Aortic smooth muscle cell (primary cell): ENCODE data around the gene KXD1. TPM values are rescaled to one million over a fixed set of nuclear protein-coding genes. Genes with fewer than 3 reads are reported as not detected.

Experiments
- total RNA-seq: library from RNA; depleted of rRNA; stranded (reverse); fragments of >200 nt; gene quantifications from 2 replicates; pipeline ENCODE4 v1.2.3, GENCODE V29; 2014

KXD1 gene, protein sequence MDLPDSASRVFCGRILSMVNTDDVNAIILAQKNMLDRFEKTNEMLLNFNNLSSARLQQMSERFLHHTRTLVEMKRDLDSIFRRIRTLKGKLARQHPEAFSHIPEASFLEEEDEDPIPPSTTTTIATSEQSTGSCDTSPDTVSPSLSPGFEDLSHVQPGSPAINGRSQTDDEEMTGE
- total RNA-seq: 70.0 and 82.8 TPM in 2 replicates

DNA sequence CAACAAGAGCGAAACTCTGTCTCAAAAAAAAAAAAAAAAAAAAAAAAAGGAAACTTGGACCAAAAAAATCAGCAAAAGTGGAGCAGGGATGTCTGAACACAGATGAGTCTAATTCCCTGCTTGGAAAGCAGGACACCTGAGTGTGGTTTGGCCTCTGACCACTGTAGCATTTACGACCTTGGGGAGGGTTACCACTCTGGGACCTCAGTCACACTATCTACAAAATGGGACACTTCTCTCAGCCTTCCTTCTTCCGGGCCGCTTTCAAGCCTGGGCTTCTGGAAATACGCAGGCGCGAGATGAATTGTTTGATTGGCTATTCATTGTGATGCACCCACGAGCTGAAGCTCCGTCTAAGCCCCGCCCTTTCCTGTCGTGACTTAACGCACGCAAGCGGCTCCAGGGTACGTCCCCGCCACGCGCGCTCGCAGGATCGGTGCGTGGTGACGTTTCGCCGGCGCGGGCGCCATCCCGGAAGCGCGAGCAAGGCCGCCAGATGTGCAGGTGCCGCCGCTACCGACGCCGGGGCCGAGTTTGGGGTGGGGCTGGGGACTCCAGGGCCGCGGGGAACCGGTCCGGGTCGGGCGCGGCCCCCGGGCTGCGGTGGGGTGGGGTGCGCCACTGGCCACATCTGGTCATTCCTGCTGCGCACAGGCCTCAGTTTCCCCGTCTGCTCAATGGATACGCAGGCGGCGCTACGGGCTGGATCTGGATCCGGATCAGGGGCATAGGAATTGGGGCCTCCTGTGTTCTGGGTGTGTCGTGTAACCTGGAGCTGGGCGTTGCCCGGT lies at the start of gene KXD1:
Gene KXD1 (plus strand): TSS at position 460 of the 791 bp plus-strand sequence. CDS start 4,187 bp downstream, outside the sequence.

DNA sequence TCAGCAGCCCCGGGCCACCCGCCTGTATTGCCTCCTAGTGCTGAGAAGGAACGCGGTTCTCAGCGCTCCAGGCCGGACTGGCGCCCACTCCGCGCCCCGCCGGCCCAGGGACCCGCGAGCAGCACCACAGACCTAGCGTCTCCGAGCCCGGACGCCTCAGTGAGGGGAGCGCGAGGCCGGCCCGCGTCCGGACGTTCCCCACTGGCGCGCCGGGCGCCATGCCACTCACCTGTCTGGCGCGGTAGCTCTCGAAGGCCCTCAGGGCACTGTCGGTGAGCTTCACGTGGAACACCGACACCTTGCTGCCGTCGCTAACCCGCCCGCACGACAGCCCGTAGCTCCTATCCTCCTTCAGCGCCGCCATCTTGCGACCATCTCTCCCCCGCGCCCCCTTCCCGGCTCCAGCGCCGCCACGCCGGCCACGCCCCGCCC lies 36.0 kb upstream of the KXD1 start, which contains the start of gene ELL:
Gene ELL (minus strand): TSS at position 379 of the 432 bp plus-strand sequence. CDS start 15 bp downstream, at position 364.

DNA sequence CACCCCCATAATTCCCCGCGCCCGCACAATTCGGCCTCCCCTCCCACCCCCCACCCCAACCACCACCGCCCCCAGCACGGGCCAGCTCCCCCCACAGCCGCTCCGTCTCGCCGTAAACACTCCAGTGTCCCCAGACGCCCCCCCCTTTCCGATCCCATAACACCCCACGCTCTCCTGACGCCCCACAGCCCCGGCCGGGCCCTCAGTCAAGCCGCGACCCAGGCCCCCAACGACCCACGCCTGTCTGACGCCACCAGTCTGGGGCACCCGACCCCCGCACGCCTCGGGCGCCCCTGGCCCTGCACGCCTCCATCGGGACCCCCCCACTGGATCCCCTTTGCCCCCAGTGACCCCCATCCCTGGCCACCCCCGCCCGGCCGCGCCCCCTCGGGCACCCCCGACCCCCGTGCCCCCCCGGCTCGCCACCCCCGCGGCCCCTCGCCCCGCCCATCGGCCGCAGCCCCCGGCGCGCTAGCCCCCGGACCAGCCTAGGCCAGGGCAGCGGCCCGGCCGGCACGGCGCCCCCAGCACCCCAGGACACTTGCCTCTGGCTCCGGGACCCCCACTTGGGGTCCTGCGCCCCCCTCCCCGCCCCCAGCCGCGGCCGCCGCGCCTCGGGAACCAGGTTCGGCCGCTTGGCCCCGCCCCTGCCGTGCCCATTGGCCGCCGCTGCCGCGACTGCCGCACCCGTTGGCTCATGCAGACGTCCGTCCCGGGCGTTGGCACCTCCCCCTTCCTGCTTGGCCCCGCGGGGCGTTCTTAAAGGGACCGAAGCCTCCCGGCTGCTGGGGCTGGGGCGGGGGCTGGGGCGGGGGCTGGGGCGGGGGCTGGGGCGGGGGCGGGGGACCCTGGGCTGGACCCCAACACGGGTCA lies 14.5 kb upstream of the KXD1 start, which contains the start of gene FKBP8:
Gene FKBP8 (minus strand): TSS at position 633 of the 873 bp plus-strand sequence. CDS start 1,603 bp downstream, outside the sequence.

DNA sequence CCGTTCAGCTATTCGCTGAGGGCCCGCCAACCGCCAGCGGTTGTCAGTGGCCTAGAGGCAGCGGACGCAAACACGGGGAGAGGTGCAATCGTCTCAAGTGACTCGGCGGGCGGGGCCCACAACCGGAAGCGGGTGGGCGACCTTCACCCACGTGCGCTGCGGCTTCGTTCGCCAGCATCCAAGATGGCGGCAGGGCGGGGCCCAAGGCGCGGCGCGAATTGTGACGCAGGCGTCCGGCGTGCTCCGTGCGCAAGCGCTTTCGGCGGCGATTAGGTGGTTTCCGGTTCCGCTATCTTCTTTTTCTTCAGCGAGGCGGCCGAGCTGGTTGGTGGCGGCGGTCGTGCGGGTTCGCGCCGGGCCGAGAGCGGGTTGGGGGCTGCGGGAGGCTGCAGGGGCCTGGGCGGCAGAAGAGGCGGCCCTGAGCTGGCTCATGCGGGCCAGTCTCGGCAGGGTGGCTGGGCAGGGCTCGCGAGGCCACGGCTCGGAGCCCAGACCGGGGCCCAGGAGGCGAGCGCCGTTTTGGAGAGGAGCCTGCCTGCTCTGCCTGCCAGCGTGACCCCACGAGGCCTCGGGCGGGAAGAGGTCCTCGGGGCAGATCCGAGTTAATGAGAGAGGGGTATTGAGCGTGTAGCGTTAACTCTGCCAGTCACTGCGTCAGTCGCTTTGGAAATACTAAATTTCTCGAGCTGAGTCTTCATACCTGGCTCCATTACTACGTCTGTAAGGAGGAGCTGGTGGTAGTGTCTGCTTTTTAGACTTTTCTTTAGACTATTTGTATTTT lies 14.1 kb downstream of the KXD1 start, which contains the start of gene UBA52:
Gene UBA52 (plus strand): TSS at position 294 of the 781 bp plus-strand sequence. CDS start 1,444 bp downstream, outside the sequence.

DNA sequence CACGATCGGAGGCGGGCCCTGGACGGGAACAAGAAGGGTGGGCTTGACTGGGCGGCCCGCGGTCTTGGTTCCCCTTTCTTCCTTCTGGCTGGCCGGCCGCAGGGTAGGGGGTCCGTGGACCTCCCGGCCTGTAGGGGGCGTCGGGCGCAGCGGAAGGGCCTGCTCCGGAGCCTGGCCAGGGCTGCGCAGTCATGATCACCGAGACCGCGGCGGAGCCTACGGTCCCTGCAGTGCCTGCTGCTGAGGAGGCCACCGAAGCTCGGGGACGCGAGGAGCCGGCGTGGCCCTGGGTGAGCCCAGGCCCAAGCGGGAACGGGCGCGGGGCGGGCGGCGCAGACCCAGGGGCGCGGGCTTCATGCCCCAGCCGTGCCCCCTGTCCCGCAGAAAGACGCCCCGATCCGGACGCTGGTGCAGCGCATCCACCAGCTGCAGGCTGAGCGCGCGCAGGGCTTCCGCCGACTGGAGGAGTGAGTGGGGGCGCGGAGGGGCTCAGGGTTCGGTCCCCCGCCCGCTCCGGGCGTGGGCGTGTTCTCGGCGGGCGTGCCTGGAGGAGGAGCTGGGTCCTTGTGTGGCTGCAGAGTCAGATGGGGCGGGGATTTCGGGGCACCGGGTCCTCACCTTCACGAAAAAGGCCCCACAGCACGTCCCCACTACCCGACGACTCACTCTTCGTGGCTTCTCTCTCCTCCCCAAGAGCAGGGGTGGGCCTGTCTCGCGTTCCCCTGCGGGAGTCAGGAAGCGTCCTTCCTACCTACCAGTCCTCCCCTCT lies 31.1 kb downstream of the KXD1 start, which contains the start of gene REX1BD:
Gene REX1BD (plus strand): TSS at position 188 of the 769 bp plus-strand sequence. CDS start 4 bp downstream, at position 192.

DNA sequence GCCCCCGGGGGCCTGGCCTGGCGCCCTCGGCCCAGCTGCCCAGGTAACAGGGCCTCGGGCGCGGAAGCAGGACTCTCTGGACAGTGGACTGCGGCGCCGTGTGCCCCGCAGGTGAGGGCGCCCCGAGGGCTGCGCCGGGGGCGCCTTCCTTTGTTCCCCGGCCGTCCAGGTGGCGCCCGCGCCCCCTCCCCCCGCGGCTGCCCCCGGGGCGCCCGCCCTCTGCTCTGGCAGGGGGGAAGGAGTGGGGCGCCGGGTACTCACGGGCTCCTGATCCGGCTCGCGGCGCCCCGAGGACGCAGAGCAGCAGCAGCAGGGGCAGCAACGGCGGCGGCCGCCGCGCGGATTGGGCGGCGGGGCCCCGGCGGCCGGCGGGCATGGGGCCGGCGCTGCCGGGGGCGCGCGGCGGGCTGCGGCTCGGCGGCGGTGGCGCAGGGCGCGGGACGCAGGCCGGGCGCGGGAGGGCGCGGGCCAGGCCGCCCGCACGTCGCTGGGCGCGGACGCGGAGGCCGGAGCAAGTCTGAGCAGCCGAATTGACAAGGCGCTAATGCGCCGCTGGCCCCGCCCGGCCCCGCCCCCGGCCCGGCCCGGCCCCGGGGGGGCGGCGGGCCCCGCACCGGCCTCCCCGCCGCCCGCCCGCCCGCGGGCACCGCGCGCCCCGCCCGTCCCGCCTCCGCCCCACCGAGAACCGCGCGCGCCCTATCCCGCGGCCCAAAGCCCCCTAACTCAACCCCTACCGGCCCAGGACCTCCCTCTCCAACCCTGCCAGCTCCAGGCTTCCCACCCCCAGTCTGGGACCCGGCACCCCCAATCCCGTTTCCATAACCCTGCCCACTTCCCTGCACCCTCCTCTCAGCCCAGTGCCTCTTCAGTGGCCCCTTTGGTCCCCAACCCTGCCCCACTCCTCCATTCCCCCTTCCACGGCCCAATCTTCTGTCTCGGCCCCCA lies 48.9 kb downstream of the KXD1 start, which contains the start of gene CRLF1:
Gene CRLF1 (minus strand): TSS at position 519 of the 945 bp plus-strand sequence. CDS start 143 bp downstream, at position 376.

DNA sequence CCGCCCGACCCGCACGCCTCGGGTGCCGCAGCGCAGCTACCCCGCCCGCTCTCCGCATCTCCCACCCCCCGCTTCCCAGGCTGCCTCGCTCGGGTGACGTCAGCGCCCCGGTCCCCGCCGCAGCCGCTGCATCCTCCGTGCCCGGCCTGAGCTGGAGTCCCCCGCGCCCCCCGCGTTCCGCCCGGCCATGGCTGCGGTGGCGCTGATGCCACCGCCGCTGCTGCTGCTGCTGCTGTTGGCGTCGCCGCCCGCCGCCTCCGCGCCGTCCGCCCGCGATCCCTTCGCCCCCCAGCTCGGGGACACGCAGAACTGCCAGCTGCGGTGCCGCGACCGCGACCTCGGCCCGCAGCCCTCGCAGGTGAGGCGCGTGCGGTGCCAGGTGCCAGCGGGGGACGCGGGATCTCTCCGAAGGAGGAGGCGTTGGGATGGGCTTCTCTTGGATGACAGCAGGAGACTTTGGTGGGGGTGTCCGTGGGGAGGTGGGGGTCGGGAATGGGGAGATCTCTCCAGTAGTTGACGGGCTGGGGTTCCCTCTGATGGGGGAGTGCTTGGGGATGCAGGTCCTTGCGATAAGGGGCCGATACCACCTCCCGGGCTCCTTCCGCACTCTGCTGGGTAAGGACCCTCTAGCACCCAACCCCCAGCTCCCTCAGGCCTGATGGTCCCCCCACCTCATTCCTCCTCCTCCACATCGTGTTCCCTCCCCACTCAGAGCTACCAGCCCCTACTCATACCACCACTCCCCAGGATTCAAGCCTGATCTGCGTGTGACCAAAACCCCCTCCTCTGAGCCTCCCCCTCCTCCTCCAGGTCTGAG lies 55.3 kb downstream of the KXD1 start, which contains the start of gene TMEM59L:
Gene TMEM59L (plus strand): TSS at position 99 of the 817 bp plus-strand sequence. CDS start 89 bp downstream, at position 188.

Other genes with a start within 250 kb of the KXD1 start
- gene LSM4, start 234.8 kb upstream of the KXD1 start, total RNA-seq: 122 and 147 TPM in 2 replicates
- gene PGPEP1, start 217.3 kb upstream of the KXD1 start, total RNA-seq: 60.6 and 62.5 TPM in 2 replicates
- 41.1 and 66.9 TPM in 2 replicates for gene GDF15, start 171.7 kb upstream of the KXD1 start, total RNA-seq
- gene LRRC25, start 160.2 kb upstream of the KXD1 start, total RNA-seq: 0.06 TPM in 1 of 2 replicates, not detected in the other
- gene SSBP4, start 138.5 kb upstream of the KXD1 start, total RNA-seq: 54.1 and 66.1 TPM in 2 replicates
- 9.6 and 10.8 TPM in 2 replicates for gene ISYNA1, start 119.7 kb upstream of the KXD1 start, total RNA-seq
- gene ELL, start 35.8 kb upstream of the KXD1 start, total RNA-seq: 16.1 and 18.0 TPM in 2 replicates
- 256 and 259 TPM in 2 replicates for gene FKBP8, start 14.3 kb upstream of the KXD1 start, total RNA-seq
- gene UBA52, start 14.0 kb downstream of the KXD1 start, total RNA-seq: 850 and 972 TPM in 2 replicates
- gene REX1BD, start 30.9 kb downstream of the KXD1 start, total RNA-seq: 51.8 and 59.6 TPM in 2 replicates
- gene CRLF1, start 48.9 kb downstream of the KXD1 start, total RNA-seq: 437 and 449 TPM in 2 replicates
- 3.1 and 4.0 TPM in 2 replicates for gene TMEM59L, start 55.0 kb downstream of the KXD1 start, total RNA-seq
- 8.6 and 8.9 TPM in 2 replicates for gene KLHL26, start 79.2 kb downstream of the KXD1 start, total RNA-seq
- 2.6 and 2.7 TPM in 2 replicates for gene CRTC1, start 125.8 kb downstream of the KXD1 start, total RNA-seq
- 1.7 and 8.7 TPM in 2 replicates for gene COMP, start 233.4 kb downstream of the KXD1 start, total RNA-seq